H1 (cell line): ENCODE measurements around the gene KLHL2.
"Not testable (repeated sequence)": the region's sequence is repeated elsewhere in the genome, so short reads cannot be mapped to it uniquely, and the experiment has no call there.

Source experiments
- ATF3 ChIP-seq: IDR thresholded peaks from 2 replicates; pipeline ENCODE4 v1.6.1; 2011; ENCODE audit warnings: low read depth, mild to moderate bottlenecking, low read length; ENCODE audit not compliant: insufficient read depth
- CHD1 ChIP-seq: IDR thresholded peaks from 2 replicates; pipeline ENCODE4 v1.6.1; 2012; ENCODE audit warnings: low read depth, low read length, improper control_type of control experiment
- CTCF ChIP-seq, 3 experiments: IDR thresholded peaks; 1 replicate in 2 of 3; 2 replicates in 1 of 3; pipeline versions ENCODE4 v1.5.1 to v1.6.1; 2011; ENCODE audit warnings: low read length in 3 of 3, mild to moderate bottlenecking in 3 of 3, inconsistent platforms in 2 of 3, low read depth in 1 of 3, moderate library complexity in 1 of 3; ENCODE audit not compliant: insufficient read depth in 1 of 3; ENCODE audit errors: control extremely low read depth in 1 of 3
- EZH2 ChIP-seq: fragments of 200-600 bp; sonication (generic); IDR thresholded peaks from 2 replicates; pipeline ENCODE4 v1.7.1; 2012; ENCODE audit warnings: low read depth, mild to moderate bottlenecking, moderate library complexity, low read length, inconsistent platforms; ENCODE audit not compliant: severe bottlenecking
- JUND ChIP-seq: IDR thresholded peaks from 2 replicates; pipeline ENCODE4 v1.6.1; 2011; ENCODE audit warnings: mild to moderate bottlenecking, improper control_type of control experiment, low read length
- MAFK ChIP-seq: IDR thresholded peaks from 2 replicates; pipeline ENCODE4 v1.6.1; 2012; ENCODE audit warnings: low read depth, mild to moderate bottlenecking, improper control_type of control experiment, low read length
- MAX ChIP-seq: IDR thresholded peaks from 2 replicates; pipeline ENCODE4 v1.6.1; 2012; ENCODE audit warnings: inconsistent platforms
- NRF1 ChIP-seq: IDR thresholded peaks from 2 replicates; pipeline ENCODE4 v1.6.1; 2011; ENCODE audit warnings: mild to moderate bottlenecking, low read depth, low read length, improper control_type of control experiment
- RAD21 ChIP-seq, 2 experiments: IDR thresholded peaks in 1 of 2; conservative IDR thresholded peaks in 1 of 2; 2 replicates each; pipeline ENCODE4 v1.6.1; 2011; ENCODE audit warnings: low read depth in 2 of 2, low read length in 2 of 2, improper control_type of control experiment in 1 of 2, inconsistent platforms in 1 of 2, mild to moderate bottlenecking in 1 of 2, moderate library complexity in 1 of 2
- SIN3A ChIP-seq, 2 experiments: IDR thresholded peaks in 1 of 2; conservative IDR thresholded peaks in 1 of 2; 2 replicates each; pipeline ENCODE4 v1.6.1; 2011 to 2012; ENCODE audit warnings: low read length in 2 of 2, improper control_type of control experiment in 1 of 2, low read depth in 1 of 2, mild to moderate bottlenecking in 1 of 2
- TEAD4 ChIP-seq: IDR thresholded peaks from 2 replicates; pipeline ENCODE4 v1.6.1; 2012; ENCODE audit warnings: low read depth, low read length, inconsistent platforms, mixed read lengths
- USF2 ChIP-seq: IDR thresholded peaks from 2 replicates; pipeline ENCODE4 v1.6.1; 2011; ENCODE audit warnings: low read length, improper control_type of control experiment

- TF ChIP-seq MAFK; CTCF (IDR thresholded peaks at IDR 0.05; ENCODE audit: control extremely low read depth in 1 of 3, insufficient read depth in 1 of 3, low read depth in 1 of 3, low read length in 3 of 3); MAX; CHD1; JUND; NRF1; USF2; SIN3A (conservative IDR thresholded peaks at IDR 0.05 in 1 of 2, IDR thresholded peaks at IDR 0.05 in 1 of 2; ENCODE audit: low read depth in 1 of 2, low read length in 2 of 2); ATF3; RAD21 (IDR thresholded peaks at IDR 0.05 in 1 of 2, conservative IDR thresholded peaks at IDR 0.05 in 1 of 2; ENCODE audit: low read depth in 2 of 2, low read length in 2 of 2); EZH2; TEAD4: not testable (repeated sequence)
Observed at GRCh38 chr4:165244148-165244547, 36.8 kb downstream of the KLHL2 start.
